Activated CD4-positive, alpha-beta T cell treated with anti-CD3 and anti-CD28 coated beads for 48 hours (primary cell): Measurements from ENCODE around the gene LAGE3.

Source experiments
- DNase-seq: peaks from one replicate; pipeline ENCODE4 v3.0.0-alpha.2; 2020

The LAGE3 gene

GRCh38 chrX:154431341-154431740 lies 47.7 kb downstream of the LAGE3 start:
- no peak for DNase-seq

GRCh38 chrX:154430916-154431315 lies 48.2 kb downstream of the LAGE3 start:
- DNase-seq, result no peak

- DNase-seq, result no peak
Measured at GRCh38 chrX:154430479-154430878, 48.6 kb downstream of the LAGE3 start.

GRCh38 chrX:154429711-154430110 lies 49.4 kb downstream of the LAGE3 start:
- DNase-seq, result no peak

DNA sequence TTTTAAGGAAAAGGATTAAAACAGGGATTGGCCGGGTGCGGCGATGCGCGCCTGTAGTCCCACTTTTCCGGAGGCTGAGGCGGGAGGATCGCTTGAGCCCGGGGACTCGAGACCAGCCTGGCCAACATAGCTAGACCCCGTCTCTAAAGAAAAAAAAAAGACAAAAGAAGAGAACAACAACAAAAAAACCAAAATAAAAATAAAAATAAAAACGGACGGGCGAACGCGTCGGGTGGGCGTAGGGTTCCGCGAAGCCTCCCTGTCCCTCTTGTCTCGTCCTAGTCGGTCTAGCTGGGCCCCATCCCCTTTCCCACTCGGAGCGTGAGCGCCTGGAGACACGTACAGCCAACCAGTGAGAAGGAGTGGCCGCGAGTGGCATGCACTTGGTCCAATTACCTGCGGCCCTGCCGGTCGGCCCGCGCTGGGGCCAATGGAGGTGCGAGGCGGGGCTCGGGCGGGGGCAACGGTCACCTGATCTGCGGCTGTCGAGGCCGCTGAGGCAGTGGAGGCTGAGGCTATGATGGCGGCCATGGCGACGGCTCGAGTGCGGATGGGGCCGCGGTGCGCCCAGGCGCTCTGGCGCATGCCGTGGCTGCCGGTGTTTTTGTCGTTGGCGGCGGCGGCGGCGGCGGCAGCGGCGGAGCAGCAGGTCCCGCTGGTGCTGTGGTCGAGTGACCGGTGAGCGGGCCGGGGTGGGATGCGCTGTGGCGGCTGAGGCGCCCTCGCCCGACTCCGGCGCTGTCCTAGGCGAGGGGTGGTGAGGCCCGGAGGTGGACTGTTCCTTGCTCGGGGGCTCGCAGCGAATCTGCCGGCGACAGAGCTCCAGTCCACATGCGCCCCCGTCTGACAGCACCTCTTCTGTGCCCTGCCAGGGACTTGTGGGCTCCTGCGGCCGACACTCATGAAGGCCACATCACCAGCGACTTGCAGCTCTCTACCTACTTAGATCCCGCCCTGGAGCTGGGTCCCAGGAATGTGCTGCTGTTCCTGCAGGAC lies 50.6 kb downstream of the LAGE3 start, which contains the start of gene ATP6AP1:
Gene ATP6AP1, plus strand, starts transcription at position 502 of the 996 bp plus-strand sequence. Its CDS starts 16 bp downstream, at position 518.
- peak; percentile 92 for DNase-seq
